Spleen (tissue), 7 donors: Measurements from ENCODE around the gene MPO.

Experiments
- POLR2A ChIP-seq, 3 donors: fragments of 450-650 bp; IDR thresholded peaks; one replicate each; pipeline ENCODE4 v1.5.1; 2017; ENCODE audit warnings: antibody characterized with exemption in 3 of 3, mild to moderate bottlenecking in 1 of 3
- POLR2AphosphoS5 ChIP-seq, 3 donors: sonication (generic); formaldehyde crosslinking; IDR thresholded peaks; one replicate each; pipeline ENCODE4 v1.5.1; 2017; ENCODE audit warnings: antibody characterized with exemption in 3 of 3
- TF ChIP-seq, protein P1 (sequence below), 11 experiments: fragments of 200-600 bp in 7 of 11; fragments of 450-650 bp in 4 of 11; sonication (generic) in 4 of 11; IDR thresholded peaks in 8 of 11; conservative IDR thresholded peaks in 3 of 11; 1 replicate in 7 of 11; 2 replicates in 4 of 11; pipeline versions ENCODE4 v1.4.0 to v1.8.0; 2016 to 2021; ENCODE audit warnings: antibody characterized with exemption in 11 of 11, inconsistent platforms in 4 of 11, mild to moderate bottlenecking in 1 of 11
- donor health status: DM: no; HTN: no; CAD: no; lungs with moderate emphysema.
- donor health status: DM: no; HTN: no; CAD: no.
- donor health status: DM: no; HTN: no; CAD: no.

DNA sequence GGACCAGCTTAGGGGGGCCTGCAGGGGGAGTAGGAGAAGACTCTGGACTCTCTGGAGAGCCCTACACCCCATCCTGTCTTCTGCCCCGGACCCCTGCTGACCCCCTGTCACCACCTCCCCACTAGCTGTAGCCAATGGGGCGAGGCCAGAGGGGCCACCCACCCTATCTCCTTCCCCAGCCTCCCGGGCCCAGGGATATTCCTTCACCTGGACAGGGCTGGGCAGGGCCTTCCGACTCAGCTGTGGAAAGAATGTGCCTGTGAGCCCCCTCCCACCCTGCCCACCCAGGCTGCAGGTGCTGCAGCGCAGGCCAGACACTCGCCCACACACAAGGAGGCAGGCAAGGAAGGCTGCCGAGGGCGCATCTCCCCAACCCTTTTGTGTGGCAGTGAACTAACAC is 24.9 kb upstream of the MPO start:
- TF ChIP-seq, protein P1, sequence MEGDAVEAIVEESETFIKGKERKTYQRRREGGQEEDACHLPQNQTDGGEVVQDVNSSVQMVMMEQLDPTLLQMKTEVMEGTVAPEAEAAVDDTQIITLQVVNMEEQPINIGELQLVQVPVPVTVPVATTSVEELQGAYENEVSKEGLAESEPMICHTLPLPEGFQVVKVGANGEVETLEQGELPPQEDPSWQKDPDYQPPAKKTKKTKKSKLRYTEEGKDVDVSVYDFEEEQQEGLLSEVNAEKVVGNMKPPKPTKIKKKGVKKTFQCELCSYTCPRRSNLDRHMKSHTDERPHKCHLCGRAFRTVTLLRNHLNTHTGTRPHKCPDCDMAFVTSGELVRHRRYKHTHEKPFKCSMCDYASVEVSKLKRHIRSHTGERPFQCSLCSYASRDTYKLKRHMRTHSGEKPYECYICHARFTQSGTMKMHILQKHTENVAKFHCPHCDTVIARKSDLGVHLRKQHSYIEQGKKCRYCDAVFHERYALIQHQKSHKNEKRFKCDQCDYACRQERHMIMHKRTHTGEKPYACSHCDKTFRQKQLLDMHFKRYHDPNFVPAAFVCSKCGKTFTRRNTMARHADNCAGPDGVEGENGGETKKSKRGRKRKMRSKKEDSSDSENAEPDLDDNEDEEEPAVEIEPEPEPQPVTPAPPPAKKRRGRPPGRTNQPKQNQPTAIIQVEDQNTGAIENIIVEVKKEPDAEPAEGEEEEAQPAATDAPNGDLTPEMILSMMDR (IDR thresholded peaks at IDR 0.05 in 8 of 11, conservative IDR thresholded peaks at IDR 0.05 in 3 of 11), result no peak
- TF ChIP-seq POLR2AphosphoS5 (IDR thresholded peaks at IDR 0.05), result no peak
- no peak for TF ChIP-seq POLR2A (IDR thresholded peaks at IDR 0.05)
